ENCODE results near the gene CERS6. TPM values are rescaled to one million over a fixed set of nuclear protein-coding genes. Genes with fewer than 3 reads are reported as not detected.

Gene CERS6
- total RNA-seq, 1 donor from 2014 or later: 17.7 TPM

GRCh38 chr2:168722592-168722991 is 266.5 kb downstream of the CERS6 start:
- Histone ChIP-seq H3K36me3 (ENCODE audit: control insufficient read depth, insufficient read depth, low read length) (no peaks in the 10 kb centered on the region), H3K27me3 (ENCODE audit: control insufficient read depth, insufficient read depth, low read length) (no peaks in the 10 kb centered on the region), H3K4me3 (ENCODE audit: low read depth, low read length) (no peak overlapping the region)
- TF ChIP-seq, protein P1, sequence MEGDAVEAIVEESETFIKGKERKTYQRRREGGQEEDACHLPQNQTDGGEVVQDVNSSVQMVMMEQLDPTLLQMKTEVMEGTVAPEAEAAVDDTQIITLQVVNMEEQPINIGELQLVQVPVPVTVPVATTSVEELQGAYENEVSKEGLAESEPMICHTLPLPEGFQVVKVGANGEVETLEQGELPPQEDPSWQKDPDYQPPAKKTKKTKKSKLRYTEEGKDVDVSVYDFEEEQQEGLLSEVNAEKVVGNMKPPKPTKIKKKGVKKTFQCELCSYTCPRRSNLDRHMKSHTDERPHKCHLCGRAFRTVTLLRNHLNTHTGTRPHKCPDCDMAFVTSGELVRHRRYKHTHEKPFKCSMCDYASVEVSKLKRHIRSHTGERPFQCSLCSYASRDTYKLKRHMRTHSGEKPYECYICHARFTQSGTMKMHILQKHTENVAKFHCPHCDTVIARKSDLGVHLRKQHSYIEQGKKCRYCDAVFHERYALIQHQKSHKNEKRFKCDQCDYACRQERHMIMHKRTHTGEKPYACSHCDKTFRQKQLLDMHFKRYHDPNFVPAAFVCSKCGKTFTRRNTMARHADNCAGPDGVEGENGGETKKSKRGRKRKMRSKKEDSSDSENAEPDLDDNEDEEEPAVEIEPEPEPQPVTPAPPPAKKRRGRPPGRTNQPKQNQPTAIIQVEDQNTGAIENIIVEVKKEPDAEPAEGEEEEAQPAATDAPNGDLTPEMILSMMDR (IDR thresholded peaks at IDR 0.05; ENCODE audit: insufficient read depth, low read length, poor library complexity, severe bottlenecking): no peak
- no peak for DNase-seq (ENCODE audit: low read depth)

DNA sequence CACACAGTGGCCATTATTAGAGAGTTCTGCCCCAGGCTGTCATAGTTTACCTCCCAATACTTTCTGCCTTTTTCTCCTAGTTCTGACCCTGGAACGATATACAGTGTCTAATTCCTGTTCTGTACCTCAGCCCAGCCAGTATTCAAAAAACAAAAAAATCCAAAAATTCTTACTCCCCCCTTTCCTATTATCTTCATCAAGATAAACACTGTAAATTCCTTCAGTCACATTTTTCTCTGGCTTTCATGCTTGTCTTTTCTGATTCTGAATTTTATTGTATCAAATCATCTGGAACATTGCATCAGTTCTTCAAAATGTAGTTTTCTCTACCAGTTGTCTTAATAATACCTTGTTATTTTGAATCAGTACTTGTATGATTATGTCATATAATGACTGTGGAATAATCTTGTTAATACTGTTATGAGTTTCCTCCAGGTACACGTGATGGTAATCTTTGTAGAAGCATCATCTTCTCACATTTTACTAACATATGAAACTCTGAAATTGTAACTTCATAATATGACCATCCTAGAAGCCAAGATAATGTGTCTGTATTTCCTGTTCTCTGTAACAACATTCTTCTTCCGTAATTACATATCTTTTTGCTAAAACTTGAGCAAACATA is 267.3 kb downstream of the CERS6 start:
- no peak for DNase-seq (ENCODE audit: low read depth)
- TF ChIP-seq, protein P1 (IDR thresholded peaks at IDR 0.05; ENCODE audit: insufficient read depth, low read length, poor library complexity, severe bottlenecking): no peak
- no peak overlapping the region for H3K4me3 ChIP-seq (ENCODE audit: low read depth, low read length)
- H3K27me3 ChIP-seq (ENCODE audit: control insufficient read depth, insufficient read depth, low read length): no peaks in the 10 kb centered on the region
- H3K36me3 ChIP-seq (ENCODE audit: control insufficient read depth, insufficient read depth, low read length): no peaks in the 10 kb centered on the region

DNA sequence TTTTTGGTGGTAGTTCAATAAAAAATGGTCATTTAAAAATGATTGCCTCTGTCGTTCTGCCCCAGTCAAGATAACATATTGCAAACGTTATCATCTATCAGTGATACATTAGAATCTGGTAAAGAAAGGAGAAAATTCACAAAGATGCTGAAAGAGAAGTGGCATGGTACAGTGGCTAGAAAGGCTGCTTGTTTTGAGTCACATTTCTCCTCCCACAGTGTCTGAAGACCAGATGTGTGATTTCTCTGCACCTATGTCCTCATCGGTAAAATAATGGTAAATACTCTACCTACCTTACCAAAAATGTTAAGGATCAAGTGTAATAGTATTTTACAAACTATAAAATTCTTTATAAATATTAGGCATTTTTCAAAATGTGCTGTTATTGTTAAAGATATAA is 270.3 kb downstream of the CERS6 start:
- TF ChIP-seq, protein P1 (IDR thresholded peaks at IDR 0.05; ENCODE audit: insufficient read depth, low read length, poor library complexity, severe bottlenecking): no peak
- no peak for DNase-seq (ENCODE audit: low read depth)
- no peak overlapping the region for H3K4me3 ChIP-seq (ENCODE audit: low read depth, low read length)

DNA sequence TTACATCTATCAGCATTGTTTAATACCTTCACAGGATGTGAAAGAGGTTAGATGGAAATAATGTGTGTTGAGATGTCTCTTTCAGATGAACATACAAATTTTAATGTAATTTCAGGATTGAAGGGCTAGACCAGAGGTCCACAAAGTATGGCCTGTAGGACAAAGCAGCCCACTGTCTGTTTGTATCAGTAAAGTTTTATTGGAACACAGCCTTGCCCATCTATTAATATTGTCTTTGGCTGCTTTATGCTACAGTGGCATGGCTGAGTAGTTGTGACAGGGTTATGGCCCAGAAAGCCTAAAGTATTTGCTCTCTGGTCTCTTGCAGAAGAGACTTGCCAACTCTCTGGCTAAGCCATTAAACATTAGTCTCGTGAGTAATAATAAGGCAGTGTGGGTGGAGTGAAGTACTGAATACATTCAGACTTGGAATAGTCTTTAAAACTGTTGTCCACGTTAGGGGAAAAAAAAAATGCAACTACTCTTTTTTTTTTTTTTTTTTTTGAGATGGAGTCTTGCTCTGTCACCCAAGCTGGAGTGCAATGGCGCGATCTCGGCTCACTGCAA is 271.9 kb downstream of the CERS6 start:
- Histone ChIP-seq H3K4me3 (ENCODE audit: low read depth, low read length) (no peak overlapping the region), H3K27me3 (ENCODE audit: control insufficient read depth, insufficient read depth, low read length) (no peaks in the 10 kb centered on the region), H3K36me3 (ENCODE audit: control insufficient read depth, insufficient read depth, low read length) (no peaks in the 10 kb centered on the region)
- DNase-seq (ENCODE audit: low read depth): no peak
- TF ChIP-seq, protein P1 (IDR thresholded peaks at IDR 0.05; ENCODE audit: insufficient read depth, low read length, poor library complexity, severe bottlenecking): no peak

More for the DNA sequence above, 270.3 kb downstream of the CERS6 start:
- Histone ChIP-seq H3K27me3 (ENCODE audit: control insufficient read depth, insufficient read depth, low read length) (no peaks in the 10 kb centered on the region), H3K36me3 (ENCODE audit: control insufficient read depth, insufficient read depth, low read length) (no peaks in the 10 kb centered on the region)

DNA sequence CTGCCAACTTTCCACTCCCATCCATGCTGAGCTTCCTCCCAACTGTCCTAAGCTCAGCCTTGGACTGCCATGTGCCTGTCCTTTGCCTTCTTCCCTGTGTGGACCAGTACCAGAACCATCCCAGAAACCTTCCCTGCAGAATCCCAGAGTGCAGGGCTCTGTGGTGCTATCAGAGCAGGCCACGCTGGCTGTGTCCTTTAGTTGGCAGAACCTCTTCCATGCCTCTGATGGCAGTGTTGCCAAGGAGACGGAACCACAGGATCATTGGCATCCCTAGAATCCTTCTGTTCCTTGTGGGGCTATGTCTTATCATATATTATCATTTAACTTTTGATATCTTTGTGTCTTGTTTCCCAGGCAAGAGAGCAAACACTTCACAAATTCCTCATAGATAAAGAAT is 273.4 kb downstream of the CERS6 start:
- H3K27me3 ChIP-seq (ENCODE audit: control insufficient read depth, insufficient read depth, low read length): no peaks in the 10 kb centered on the region
- TF ChIP-seq, protein P1 (IDR thresholded peaks at IDR 0.05; ENCODE audit: insufficient read depth, low read length, poor library complexity, severe bottlenecking): no peak
- no peak overlapping the region for H3K4me3 ChIP-seq (ENCODE audit: low read depth, low read length)
- H3K36me3 ChIP-seq (ENCODE audit: control insufficient read depth, insufficient read depth, low read length): no peaks in the 10 kb centered on the region
- DNase-seq (ENCODE audit: low read depth): no peak

- H3K27me3 ChIP-seq (ENCODE audit: control insufficient read depth, insufficient read depth, low read length): no peaks in the 10 kb centered on the region
Observed at GRCh38 chr2:168730344-168730743, 274.3 kb downstream of the CERS6 start.

More at GRCh38 chr2:168730344-168730743, 274.3 kb downstream of the CERS6 start:
- TF ChIP-seq, protein P1 (IDR thresholded peaks at IDR 0.05; ENCODE audit: insufficient read depth, low read length, poor library complexity, severe bottlenecking): no peak
- Histone ChIP-seq H3K36me3 (ENCODE audit: control insufficient read depth, insufficient read depth, low read length) (no peaks in the 10 kb centered on the region), H3K4me3 (ENCODE audit: low read depth, low read length) (no peak overlapping the region)
- DNase-seq (ENCODE audit: low read depth): no peak
